Right atrium auricular region (tissue), 2 donors: ENCODE results near the gene MAFF. TPM values are rescaled to one million over a fixed set of nuclear protein-coding genes. Genes with fewer than 3 reads are reported as not detected.

ENCODE experiments used
- DNase-seq: peaks from one replicate; pipeline ENCODE4 v3.0.0-alpha.2; 2019; ENCODE audit warnings: low spot score
- H3K27ac ChIP-seq, 2 donors: fragments of 200-600 bp; sonication (generic); 1 replicate in 1 of 2; 2 replicates in 1 of 2; pipeline ENCODE4 v1.5.1; 2016 to 2019
- H3K27me3 ChIP-seq, 2 donors: fragments of 200-600 bp; sonication (generic); one replicate each; pipeline versions ENCODE4 v1.5.1 to v1.6.0; 2017 to 2019
- H3K36me3 ChIP-seq: fragments of 200-600 bp; sonication (generic); one replicate; pipeline ENCODE4 v1.5.1; 2016
- H3K4me1 ChIP-seq, 2 donors: fragments of 200-600 bp; sonication (generic); one replicate each; pipeline versions ENCODE4 v1.5.1 to v1.6.0; 2017 to 2019
- H3K4me3 ChIP-seq, 2 donors: fragments of 200-600 bp; sonication (generic); 1 replicate in 1 of 2; 2 replicates in 1 of 2; pipeline ENCODE4 v1.5.1; 2017 to 2019; ENCODE audit warnings: mild to moderate bottlenecking in 1 of 2, moderate library complexity in 1 of 2
- H3K9me3 ChIP-seq, 2 donors: fragments of 200-600 bp; sonication (generic); one replicate each; pipeline ENCODE4 v1.5.1; 2019
- total RNA-seq, 2 donors: library from RNA; depleted of rRNA; stranded (reverse); fragments of >200 nt; gene quantifications; one replicate each; pipeline ENCODE4 v1.1.0, GENCODE V29; 2016
- TF ChIP-seq, protein P1 (sequence below), 2 donors: fragments of 200-600 bp; sonication (generic); IDR thresholded peaks; one replicate each; pipeline ENCODE4 v1.5.1; 2019; ENCODE audit warnings: antibody characterized with exemption in 2 of 2

The MAFF gene
- total RNA-seq, 2 donors from 2014 or later, result 24.8 to 43.5 TPM

DNA sequence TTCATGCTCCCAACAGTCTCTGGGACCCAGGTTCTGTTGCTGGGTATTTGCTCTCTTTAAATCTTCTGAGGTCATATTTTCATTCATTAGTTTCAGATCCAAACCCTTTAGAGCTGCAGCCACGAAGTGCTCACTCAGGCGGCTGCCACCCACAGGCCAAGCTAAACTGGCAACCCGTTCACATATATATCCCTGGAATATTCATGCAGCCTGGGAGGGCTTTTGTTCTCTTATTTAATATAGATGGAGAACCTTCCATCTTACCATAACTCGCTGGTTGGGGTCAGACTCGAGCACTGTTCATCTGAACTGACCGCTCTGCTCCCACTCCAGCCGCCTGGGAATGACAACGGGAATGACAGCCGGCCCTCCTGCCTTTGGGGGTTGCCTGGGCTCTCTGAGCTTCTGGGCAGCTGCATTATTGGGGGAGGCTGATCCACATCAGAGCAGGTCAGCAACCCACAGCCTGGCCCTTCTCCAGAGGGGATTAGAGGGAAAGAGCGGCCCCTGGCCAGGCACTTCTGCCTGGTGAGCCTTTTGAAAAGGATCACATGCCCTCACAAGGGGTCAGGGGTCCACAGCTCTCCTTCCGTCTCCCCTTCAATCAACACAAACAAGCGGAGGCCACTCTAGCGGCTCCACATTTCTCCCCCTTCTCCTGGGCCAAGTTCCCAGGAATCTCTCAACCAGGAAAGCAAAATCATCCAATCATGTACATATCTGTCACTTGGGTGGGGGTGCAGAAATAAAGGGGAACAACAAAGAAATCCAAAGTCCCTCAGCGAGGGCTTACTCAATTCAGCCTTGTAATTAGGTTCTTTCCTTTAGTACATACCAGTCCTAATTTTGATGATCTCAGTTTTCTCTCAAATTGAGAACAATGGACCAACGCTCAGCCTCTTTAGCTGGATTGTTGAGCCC lies 59.2 kb downstream of the MAFF start:
- H3K27me3 ChIP-seq, result no peaks in the 10 kb centered on the region
- peaks cover 8% of the 10 kb centered on the region for H3K36me3 ChIP-seq
- peak overlapping the region in 1 of 2 donors; percentile 12 for H3K4me3 ChIP-seq
- H3K4me1 ChIP-seq, result peaks cover 0 to 92% of the 10 kb centered on the region in 2 donors
- TF ChIP-seq, protein P1, sequence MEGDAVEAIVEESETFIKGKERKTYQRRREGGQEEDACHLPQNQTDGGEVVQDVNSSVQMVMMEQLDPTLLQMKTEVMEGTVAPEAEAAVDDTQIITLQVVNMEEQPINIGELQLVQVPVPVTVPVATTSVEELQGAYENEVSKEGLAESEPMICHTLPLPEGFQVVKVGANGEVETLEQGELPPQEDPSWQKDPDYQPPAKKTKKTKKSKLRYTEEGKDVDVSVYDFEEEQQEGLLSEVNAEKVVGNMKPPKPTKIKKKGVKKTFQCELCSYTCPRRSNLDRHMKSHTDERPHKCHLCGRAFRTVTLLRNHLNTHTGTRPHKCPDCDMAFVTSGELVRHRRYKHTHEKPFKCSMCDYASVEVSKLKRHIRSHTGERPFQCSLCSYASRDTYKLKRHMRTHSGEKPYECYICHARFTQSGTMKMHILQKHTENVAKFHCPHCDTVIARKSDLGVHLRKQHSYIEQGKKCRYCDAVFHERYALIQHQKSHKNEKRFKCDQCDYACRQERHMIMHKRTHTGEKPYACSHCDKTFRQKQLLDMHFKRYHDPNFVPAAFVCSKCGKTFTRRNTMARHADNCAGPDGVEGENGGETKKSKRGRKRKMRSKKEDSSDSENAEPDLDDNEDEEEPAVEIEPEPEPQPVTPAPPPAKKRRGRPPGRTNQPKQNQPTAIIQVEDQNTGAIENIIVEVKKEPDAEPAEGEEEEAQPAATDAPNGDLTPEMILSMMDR (IDR thresholded peaks at IDR 0.05), result peak in 1 of 2 donors; percentile 28
- no peaks in the 10 kb centered on the region for H3K9me3 ChIP-seq
- no peak for DNase-seq
- H3K27ac ChIP-seq, result peak overlapping the region; percentile 71 to 86

DNA sequence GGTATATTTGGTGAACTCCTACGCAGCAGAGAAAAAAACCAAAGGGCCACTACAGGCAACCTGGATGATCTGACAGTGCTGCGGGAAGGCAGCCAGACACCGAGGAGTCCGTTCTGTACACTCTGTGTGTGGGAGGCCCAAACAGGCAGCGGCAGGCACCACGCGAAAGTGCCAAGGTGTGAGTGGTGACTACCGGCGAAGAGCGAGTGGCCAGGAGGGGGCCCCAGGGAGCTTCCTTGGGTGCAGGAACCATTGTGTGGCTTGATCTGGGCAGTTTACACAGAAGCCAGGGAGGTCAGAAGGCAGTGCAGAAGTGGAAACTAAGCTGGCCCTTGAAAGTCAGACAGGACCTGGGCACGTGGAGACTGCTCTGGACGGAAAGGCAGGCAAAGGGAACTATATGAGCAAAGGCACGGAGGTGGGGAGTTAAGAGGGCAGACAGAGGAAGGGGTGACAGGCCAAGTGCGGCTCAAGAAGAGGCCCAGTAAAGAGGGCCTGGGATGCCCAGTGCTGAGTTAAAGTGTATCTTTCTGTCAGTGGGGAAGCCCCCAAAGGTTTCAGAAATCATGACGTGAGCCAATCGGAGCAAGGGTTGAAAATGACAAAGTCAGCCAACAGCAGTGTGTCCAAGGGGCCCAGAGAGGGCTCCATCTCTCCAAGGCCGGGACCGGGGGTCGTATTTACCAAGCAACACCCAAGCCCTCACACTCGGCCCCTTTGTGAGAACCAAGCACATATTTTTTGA lies 60.4 kb downstream of the MAFF start:
- H3K27ac ChIP-seq, result peak overlapping the region; percentile 71 to 86
- TF ChIP-seq, protein P1 (IDR thresholded peaks at IDR 0.05), result peak; percentile 31 to 73
- no peak overlapping the region for H3K4me3 ChIP-seq
- H3K9me3 ChIP-seq, result no peaks in the 10 kb centered on the region
- peaks cover 0 to 92% of the 10 kb centered on the region in 2 donors for H3K4me1 ChIP-seq
- H3K36me3 ChIP-seq, result peaks cover 8% of the 10 kb centered on the region
- H3K27me3 ChIP-seq, result no peaks in the 10 kb centered on the region
- DNase-seq, result no peak

DNA sequence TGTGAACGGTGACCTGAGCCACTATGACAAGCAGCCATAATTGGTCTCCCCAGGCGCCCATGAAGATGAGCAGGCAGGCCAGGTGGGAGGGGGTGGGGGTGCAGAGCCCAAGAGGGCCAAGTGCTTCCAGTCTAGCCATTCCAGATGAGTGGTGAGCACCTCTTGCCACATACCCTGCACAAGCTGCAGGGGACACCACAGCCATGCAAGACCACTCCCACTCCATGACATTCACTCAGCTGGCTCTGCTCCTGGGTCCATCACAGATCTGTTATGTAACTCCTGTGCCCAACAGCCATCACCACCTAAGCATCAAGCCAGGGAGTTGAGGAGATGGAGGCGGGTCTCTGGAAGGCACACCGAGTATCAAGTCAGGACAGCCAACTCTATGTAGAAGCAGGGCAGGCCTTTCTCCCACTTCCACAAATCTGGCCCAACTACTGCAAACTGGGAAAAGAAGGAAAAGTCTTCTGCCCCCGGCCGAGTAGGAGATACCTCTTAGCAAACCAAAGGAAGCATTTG lies 62.6 kb downstream of the MAFF start:
- TF ChIP-seq, protein P1 (IDR thresholded peaks at IDR 0.05), result no peak

More for the DNA sequence above, 62.6 kb downstream of the MAFF start:
- no peaks in the 10 kb centered on the region for H3K27me3 ChIP-seq
- no peak overlapping the region for H3K4me3 ChIP-seq
- no peaks in the 10 kb centered on the region for H3K9me3 ChIP-seq
- peaks cover 0 to 86% of the 10 kb centered on the region in 2 donors for H3K4me1 ChIP-seq
- peaks cover 8% of the 10 kb centered on the region for H3K36me3 ChIP-seq
- peak overlapping the region in 1 of 2 donors; percentile 9 for H3K27ac ChIP-seq
- DNase-seq, result no peak

Other genes starting within 250 kb of the MAFF start
- under 1 TPM in 1 of 2 donors, not detected in 1; 0.39 TPM for gene C22orf23, start 248.4 kb upstream of the MAFF start, total RNA-seq
- gene POLR2F, start 248.3 kb upstream of the MAFF start, total RNA-seq, result 10 to 100 TPM; 53.2 to 62.1 TPM
- 1 to 10 TPM; 1.5 to 7.0 TPM for gene SOX10, start 217.4 kb upstream of the MAFF start, total RNA-seq
- gene PICK1, start 144.6 kb upstream of the MAFF start, total RNA-seq, result 10 to 100 TPM; 33.1 to 36.0 TPM
- under 1 TPM in 1 of 2 donors, not detected in 1; 0.28 TPM for gene SLC16A8, start 117.8 kb upstream of the MAFF start, total RNA-seq
- gene BAIAP2L2, start 91.3 kb upstream of the MAFF start, total RNA-seq, result under 1 TPM in 1 of 2 donors, not detected in 1; 0.63 TPM
- 10 to 100 TPM in 1 of 2 donors, 1 to 10 TPM in 1; 9.0 to 15.6 TPM for gene PLA2G6, start 20.2 kb upstream of the MAFF start, total RNA-seq
- 10 to 100 TPM; 51.2 to 76.1 TPM for gene TMEM184B, start 71.0 kb downstream of the MAFF start, total RNA-seq
- 10 to 100 TPM; 41.8 to 78.8 TPM for gene CSNK1E, start 115.4 kb downstream of the MAFF start, total RNA-seq